HL-60/S4 treated with phorbol 12-myristate 13-acetate at 8.2 ng/mL for 4 days and 3 days (cell line): ENCODE results near the gene ANP32E.

Source experiments
- in situ Hi-C: fragments of 300-500 bp; cut with MboI; formaldehyde crosslinking; loops from 2 replicates; pipeline ENCODE4 v1.15.0; 2022; ENCODE audit warnings: low sequenced_read_pairs

Gene ANP32E

GRCh38 chr1:150235852-150236613 is at the start of gene ANP32E:
TSS of gene ANP32E (minus strand) at chr1:150236112. CDS start at chr1:150235786, 326 bp downstream.
- in situ Hi-C loops: no loop called here

- in situ Hi-C loops: no loop called here
These were observed 47.3 kb upstream of the ANP32E start for GRCh38 chr1:150283260-150283659.

- in situ Hi-C loops: no loop called here
These were observed 46.6 kb upstream of the ANP32E start for GRCh38 chr1:150282558-150282958.

- in situ Hi-C loops: no loop called here
These were observed 46.0 kb upstream of the ANP32E start, which contains the start of gene CIART for GRCh38 chr1:150281758-150282557. TSS of gene CIART (plus strand) at chr1:150282554. CDS start at chr1:150283268, 714 bp downstream.

GRCh38 chr1:150281221-150281757 is 45.4 kb upstream of the ANP32E start:
- in situ Hi-C loops: no loop called here

- in situ Hi-C loops: no loop called here
These were observed 44.3 kb upstream of the ANP32E start for GRCh38 chr1:150280138-150280707.

- in situ Hi-C loops: loop anchor here (25.0 kb wide), 1 partner anchor 264 kb away; the partner anchor contains the start of gene ADAMTSL4
These were observed 37.4 kb upstream of the ANP32E start for GRCh38 chr1:150273311-150273710.

GRCh38 chr1:150271291-150271959 is 35.5 kb upstream of the ANP32E start:
- in situ Hi-C loops: loop anchor here (25.0 kb wide), 1 partner anchor 266 kb away; the partner anchor contains the start of gene ADAMTSL4

- in situ Hi-C loops: loop anchor here (25.0 kb wide), 1 partner anchor 268 kb away; the partner anchor contains the start of gene ADAMTSL4
These were observed 33.5 kb upstream of the ANP32E start for GRCh38 chr1:150269451-150269850.

GRCh38 chr1:150268705-150269403 is 32.9 kb upstream of the ANP32E start, which contains the start of gene APH1A:
TSS of gene APH1A (minus strand) at chr1:150269016. CDS start at chr1:150268810, 206 bp downstream.
- in situ Hi-C loops: loop anchor here (25.0 kb wide), 1 partner anchor 268 kb away; the partner anchor contains the start of gene ADAMTSL4

- in situ Hi-C loops: loop anchor here (25.0 kb wide), 1 partner anchor 269 kb away; the partner anchor contains the start of gene ADAMTSL4
These were observed 32.4 kb upstream of the ANP32E start for GRCh38 chr1:150268340-150268704.

GRCh38 chr1:150267896-150268295 is 32.0 kb upstream of the ANP32E start:
- in situ Hi-C loops: loop anchor here (25.0 kb wide), 1 partner anchor 269 kb away; the partner anchor contains the start of gene ADAMTSL4

GRCh38 chr1:150263549-150263948 is 27.6 kb upstream of the ANP32E start:
- in situ Hi-C loops: loop anchor here (25.0 kb wide), 1 partner anchor 274 kb away; the partner anchor contains the start of gene ADAMTSL4

- in situ Hi-C loops: loop anchor here (25.0 kb wide), 1 partner anchor 275 kb away; the partner anchor contains the start of gene ADAMTSL4
These were observed 26.7 kb upstream of the ANP32E start for GRCh38 chr1:150262388-150263320.

- in situ Hi-C loops: loop anchor here (25.0 kb wide), 1 partner anchor 276 kb away; the partner anchor contains the start of gene ADAMTSL4
These were observed 25.5 kb upstream of the ANP32E start for GRCh38 chr1:150261367-150261766.

- in situ Hi-C loops: loop anchor here (25.0 kb wide), 1 partner anchor 277 kb away; the partner anchor contains the start of gene ADAMTSL4
These were observed 24.1 kb upstream of the ANP32E start for GRCh38 chr1:150259758-150260669.

- in situ Hi-C loops: loop anchor here (25.0 kb wide), 1 partner anchor 278 kb away; the partner anchor contains the start of gene ADAMTSL4
These were observed 23.3 kb upstream of the ANP32E start for GRCh38 chr1:150259217-150259616.
